Medulla oblongata (tissue), 1 donor: ENCODE results near the gene RRBP1.

Experiments used
- DNase-seq: peaks from one replicate; pipeline ENCODE4 v3.0.0-alpha.2; 2015; ENCODE audit errors: extremely low spot score

The RRBP1 gene

GRCh38 chr20:17622851-17623508 is 59.1 kb downstream of the RRBP1 start:
- DNase-seq: no peak

- DNase-seq: no peak
Observed at GRCh38 chr20:17622086-17622850, 59.8 kb downstream of the RRBP1 start.

GRCh38 chr20:17621229-17621968 is 60.6 kb downstream of the RRBP1 start:
- no peak for DNase-seq

- DNase-seq: no peak
Observed at GRCh38 chr20:17620371-17621228, 61.4 kb downstream of the RRBP1 start.

- no peak for DNase-seq
Observed at GRCh38 chr20:17619351-17620093, 62.5 kb downstream of the RRBP1 start.

- no peak for DNase-seq
Observed at GRCh38 chr20:17618673-17619013, 63.4 kb downstream of the RRBP1 start.

- no peak for DNase-seq
Observed at GRCh38 chr20:17617868-17618672, 64.0 kb downstream of the RRBP1 start.

GRCh38 chr20:17617212-17617867 is 64.7 kb downstream of the RRBP1 start:
- DNase-seq: peak; percentile 79

- DNase-seq: no peak
Observed at GRCh38 chr20:17616480-17617211, 65.4 kb downstream of the RRBP1 start.

GRCh38 chr20:17615645-17616479 is 66.2 kb downstream of the RRBP1 start:
- DNase-seq: no peak

GRCh38 chr20:17614812-17615644 is 67.0 kb downstream of the RRBP1 start:
- DNase-seq: no peak

GRCh38 chr20:17614176-17614811 is 67.7 kb downstream of the RRBP1 start:
- no peak for DNase-seq

- no peak for DNase-seq
Observed at GRCh38 chr20:17613328-17614175, 68.5 kb downstream of the RRBP1 start.

GRCh38 chr20:17612992-17613327 is 69.1 kb downstream of the RRBP1 start:
- DNase-seq: no peak

GRCh38 chr20:17612287-17612991 is 69.6 kb downstream of the RRBP1 start:
- no peak for DNase-seq
